Breast epithelium (tissue), 4 donors: ENCODE data around the gene FRS3. TPM values are rescaled to one million over a fixed set of nuclear protein-coding genes. Genes with fewer than 3 reads are reported as not detected.

Source experiments
- DNase-seq, 2 donors: peaks; one replicate each; pipeline ENCODE4 v3.0.0-alpha.2; 2019; ENCODE audit warnings: low spot score in 2 of 2
- H3K27ac ChIP-seq, 2 donors: fragments of 200-600 bp; sonication (generic) in 1 of 2; one replicate each; pipeline ENCODE4 v1.5.1; 2016 to 2019; ENCODE audit warnings: mild to moderate bottlenecking in 1 of 2
- H3K27me3 ChIP-seq, 2 donors: fragments of 200-600 bp; sonication (generic) in 1 of 2; one replicate each; pipeline versions ENCODE4 v1.5.1 to v1.6.0; 2017 to 2019; ENCODE audit warnings: control low read depth in 1 of 2, mild to moderate bottlenecking in 1 of 2
- H3K36me3 ChIP-seq: fragments of 200-600 bp; one replicate; pipeline ENCODE4 v1.5.1; 2019
- H3K4me1 ChIP-seq, 2 donors: fragments of 200-600 bp; sonication (generic); one replicate each; pipeline ENCODE4 v1.5.1; 2016 to 2019; ENCODE audit warnings: control low read depth in 1 of 2
- H3K4me3 ChIP-seq, 3 donors: fragments of 200-600 bp; sonication (generic); 1 replicate in 2 of 3; 2 replicates in 1 of 3; pipeline ENCODE4 v1.5.1; 2016 to 2019; ENCODE audit warnings: mild to moderate bottlenecking in 3 of 3, moderate library complexity in 2 of 3
- H3K9me3 ChIP-seq, 2 donors: fragments of 200-600 bp; sonication (generic) in 1 of 2; one replicate each; pipeline ENCODE4 v1.5.1; 2016 to 2019; ENCODE audit warnings: control low read depth in 1 of 2
- CTCF ChIP-seq, 3 donors: fragments of 450-650 bp; IDR thresholded peaks; one replicate each; pipeline ENCODE4 v1.5.1; 2016 to 2017; ENCODE audit warnings: antibody characterized with exemption in 3 of 3, mild to moderate bottlenecking in 3 of 3, moderate library complexity in 3 of 3
- POLR2A ChIP-seq: fragments of 450-650 bp; IDR thresholded peaks from one replicate; pipeline ENCODE4 v1.6.1; 2016; ENCODE audit warnings: antibody characterized with exemption, mild to moderate bottlenecking, moderate library complexity
- POLR2AphosphoS5 ChIP-seq, 3 donors: sonication (generic); formaldehyde crosslinking; IDR thresholded peaks; one replicate each; pipeline ENCODE4 v1.6.1; 2017; ENCODE audit warnings: antibody characterized with exemption in 3 of 3
- intact Hi-C: fragments of 100-400 bp; cut with DNase I; formaldehyde crosslinking; loops from one replicate; pipeline ENCODE4 v1.15.1; 2023; ENCODE audit warnings: low total_unique reads
- total RNA-seq, 3 donors: library from RNA; depleted of rRNA; stranded (reverse); fragments of >200 nt; gene quantifications; one replicate each; pipeline ENCODE4 v1.1.0, GENCODE V29; 2016

Gene FRS3
- total RNA-seq, 3 donors from 2014 or later: 3.5 to 4.3 (median 3.8) TPM

- no peaks in the 10 kb centered on the region for H3K9me3 ChIP-seq
- no peaks in the 10 kb centered on the region for H3K4me1 ChIP-seq
- H3K36me3 ChIP-seq: no peaks in the 10 kb centered on the region
- no peaks in the 10 kb centered on the region for H3K27me3 ChIP-seq
- intact Hi-C loops: no loop called here
- no peak overlapping the region for H3K27ac ChIP-seq
- H3K4me3 ChIP-seq: no peak overlapping the region
- DNase-seq: no peak
- TF ChIP-seq POLR2A (no peak), POLR2AphosphoS5 (IDR thresholded peaks at IDR 0.05) (no peak), CTCF (IDR thresholded peaks at IDR 0.05) (no peak)
Observed at GRCh38 chr6:41822021-41822420, 42.3 kb upstream of the FRS3 start.

- no peaks in the 10 kb centered on the region for H3K9me3 ChIP-seq
- intact Hi-C loops: no loop called here
- no peaks in the 10 kb centered on the region for H3K4me1 ChIP-seq
- no peaks in the 10 kb centered on the region for H3K36me3 ChIP-seq
- no peaks in the 10 kb centered on the region for H3K27me3 ChIP-seq
- no peak overlapping the region for H3K4me3 ChIP-seq
- TF ChIP-seq POLR2AphosphoS5 (IDR thresholded peaks at IDR 0.05): no peak
- TF ChIP-seq CTCF (IDR thresholded peaks at IDR 0.05): no peak
- TF ChIP-seq POLR2A: no peak
- DNase-seq: no peak
- H3K27ac ChIP-seq: no peak overlapping the region
Observed at GRCh38 chr6:41821266-41821665, 41.6 kb upstream of the FRS3 start.

GRCh38 chr6:41818271-41819054, 38.8 kb upstream of the FRS3 start:
- Histone ChIP-seq H3K9me3 (no peaks in the 10 kb centered on the region), H3K27me3 (no peaks in the 10 kb centered on the region), H3K4me1 (no peaks in the 10 kb centered on the region), H3K36me3 (no peaks in the 10 kb centered on the region), H3K27ac (no peak overlapping the region), H3K4me3 (no peak overlapping the region)
- intact Hi-C loops: no loop called here
- DNase-seq: no peak
- TF ChIP-seq CTCF (IDR thresholded peaks at IDR 0.05): no peak
- no peak for TF ChIP-seq POLR2A
- TF ChIP-seq POLR2AphosphoS5 (IDR thresholded peaks at IDR 0.05): no peak

GRCh38 chr6:41815587-41815986, 35.9 kb upstream of the FRS3 start:
- Histone ChIP-seq H3K27me3 (no peaks in the 10 kb centered on the region), H3K36me3 (no peaks in the 10 kb centered on the region), H3K27ac (no peak overlapping the region), H3K4me1 (no peaks in the 10 kb centered on the region), H3K4me3 (no peak overlapping the region), H3K9me3 (no peaks in the 10 kb centered on the region)
- TF ChIP-seq POLR2AphosphoS5 (IDR thresholded peaks at IDR 0.05): no peak
- no peak for TF ChIP-seq POLR2A
- no peak for TF ChIP-seq CTCF (IDR thresholded peaks at IDR 0.05)
- no peak for DNase-seq
- intact Hi-C loops: no loop called here

- Histone ChIP-seq H3K27me3 (no peaks in the 10 kb centered on the region), H3K4me3 (no peak overlapping the region), H3K36me3 (no peaks in the 10 kb centered on the region), H3K4me1 (no peaks in the 10 kb centered on the region), H3K27ac (no peak overlapping the region), H3K9me3 (no peaks in the 10 kb centered on the region)
- intact Hi-C loops: no loop called here
- no peak for TF ChIP-seq POLR2A
- TF ChIP-seq CTCF (IDR thresholded peaks at IDR 0.05): no peak
- no peak for TF ChIP-seq POLR2AphosphoS5 (IDR thresholded peaks at IDR 0.05)
- DNase-seq: no peak
Observed at GRCh38 chr6:41814629-41815028, 34.9 kb upstream of the FRS3 start.
